Neural progenitor cell (in vitro differentiated cells): Measurements from ENCODE around the gene CARTPT. TPM values are rescaled to one million over a fixed set of nuclear protein-coding genes. Genes with fewer than 3 reads are reported as not detected.

Source experiments
- DNase-seq: peaks from one replicate; pipeline ENCODE4 v3.0.0-alpha.2; 2016; ENCODE audit warnings: low spot score
- H2AFZ ChIP-seq: fragments of 200-600 bp; sonication (generic); replicated peaks from 2 replicates; pipeline ENCODE4 v1.6.1; 2016; ENCODE audit warnings: antibody characterized with exemption
- H3F3A ChIP-seq: fragments of 200-600 bp; sonication (generic); 2 replicates; pipeline ENCODE4 v1.6.1; 2016; ENCODE audit warnings: antibody characterized with exemption, low read depth
- H3K27ac ChIP-seq: fragments of 200-600 bp; sonication (generic); 2 replicates; pipeline ENCODE4 v1.5.1; 2016; ENCODE audit warnings: mild to moderate bottlenecking
- H3K27me3 ChIP-seq: fragments of 200-600 bp; sonication (generic); 2 replicates; pipeline ENCODE4 v1.6.1; 2016; ENCODE audit warnings: mild to moderate bottlenecking, moderate library complexity
- H3K36me3 ChIP-seq: fragments of 200-600 bp; sonication (generic); 2 replicates; pipeline ENCODE4 v1.5.1; 2016
- H3K4me1 ChIP-seq: fragments of 200-600 bp; sonication (generic); 2 replicates; pipeline ENCODE4 v1.6.1; 2016; ENCODE audit warnings: mixed run types
- H3K4me2 ChIP-seq: fragments of 200-600 bp; sonication (generic); 2 replicates; pipeline ENCODE4 v1.6.1; 2016
- H3K4me3 ChIP-seq: fragments of 200-600 bp; sonication (generic); 2 replicates; pipeline ENCODE4 v1.5.1; 2016
- H3K79me2 ChIP-seq: fragments of 200-600 bp; sonication (generic); 2 replicates; pipeline ENCODE4 v1.6.1; 2016; ENCODE audit warnings: low read depth
- H3K9ac ChIP-seq: fragments of 200-600 bp; sonication (generic); 2 replicates; pipeline ENCODE4 v1.6.1; 2016
- H3K9me3 ChIP-seq: fragments of 200-600 bp; sonication (generic); 2 replicates; pipeline ENCODE4 v1.5.1; 2016; ENCODE audit warnings: low read depth
- H4K20me1 ChIP-seq: fragments of 200-600 bp; sonication (generic); 2 replicates; pipeline ENCODE4 v1.6.1; 2016; ENCODE audit warnings: low read depth
- H3K27ac Mint-ChIP-seq: 3 replicates; pipeline ENCODE4 v1.8.0; 2021; ENCODE audit warnings: mixed read lengths
- H3K27me3 Mint-ChIP-seq: 2 replicates; pipeline ENCODE4 v1.8.0; 2022; ENCODE audit warnings: low read depth, mild to moderate bottlenecking, inconsistent platforms, moderate library complexity, mixed read lengths; ENCODE audit not compliant: insufficient read depth
- H3K36me3 Mint-ChIP-seq: 3 replicates; pipeline ENCODE4 v1.8.0; 2021; ENCODE audit warnings: mixed read lengths
- H3K4me1 Mint-ChIP-seq: 3 replicates; pipeline ENCODE4 v1.8.0; 2021; ENCODE audit warnings: mixed read lengths
- H3K4me3 Mint-ChIP-seq: 3 replicates; pipeline ENCODE4 v1.8.0; 2021; ENCODE audit warnings: mild to moderate bottlenecking, moderate library complexity, mixed read lengths
- H3K9me3 Mint-ChIP-seq: 3 replicates; pipeline ENCODE4 v1.8.0; 2020; ENCODE audit warnings: mixed read lengths
- CTCF ChIP-seq: fragments of 200-600 bp; sonication (generic); IDR thresholded peaks from 2 replicates; pipeline ENCODE4 v1.5.1; 2017; ENCODE audit warnings: antibody characterized with exemption, mild to moderate bottlenecking
- EZH2 ChIP-seq: fragments of 200-600 bp; sonication (generic); IDR thresholded peaks from 2 replicates; pipeline ENCODE4 v1.6.1; 2017; ENCODE audit warnings: antibody characterized with exemption, mild to moderate bottlenecking, moderate library complexity
- EZH2phosphoT487 ChIP-seq: fragments of 200-600 bp; sonication (generic); IDR thresholded peaks from 2 replicates; pipeline ENCODE4 v1.6.1; 2017; ENCODE audit warnings: antibody characterized with exemption
- total RNA-seq: library from RNA; depleted of rRNA; stranded (reverse); fragments of >200 nt; gene quantifications from 2 replicates; pipeline ENCODE4 v1.2.3, GENCODE V29; 2015; ENCODE audit warnings: low replicate concordance

Gene CARTPT
- total RNA-seq, 1 donor from 2014 or later = not detected

- Mint-ChIP-seq H3K4me1 (peaks cover 17% of the 10 kb centered on the region), H3K9me3 (no peaks in the 10 kb centered on the region), H3K36me3 (no peaks in the 10 kb centered on the region), H3K27me3 (peaks cover 2% of the 10 kb centered on the region), H3K4me3 (peak overlapping the region; percentile 29), H3K27ac (peak overlapping the region; percentile 65)
- Histone ChIP-seq H4K20me1 (no peaks in the 10 kb centered on the region), H3K27me3 (no peaks in the 10 kb centered on the region), H3K9ac (no peak overlapping the region), H2AFZ (peak overlapping the region; percentile 89), H3K36me3 (no peaks in the 10 kb centered on the region), H3K4me3 (no peak overlapping the region), H3F3A (no peaks in the 10 kb centered on the region), H3K4me2 (peak overlapping the region; percentile 56), H3K79me2 (no peaks in the 10 kb centered on the region), H3K27ac (no peak overlapping the region), H3K4me1 (peaks cover 11% of the 10 kb centered on the region), H3K9me3 (no peaks in the 10 kb centered on the region)
- TF ChIP-seq CTCF = no peak
- no peak for TF ChIP-seq EZH2phosphoT487
- no peak for TF ChIP-seq EZH2
- peak; percentile 32 for DNase-seq
Measured at GRCh38 chr5:71693828-71694427, 25.1 kb upstream of the CARTPT start.

GRCh38 chr5:71695071-71695470, 24.0 kb upstream of the CARTPT start:
- H3K4me2 ChIP-seq = no peak overlapping the region
- no peak overlapping the region for H3K4me3 Mint-ChIP-seq

GRCh38 chr5:71695595-71695994, 23.5 kb upstream of the CARTPT start:
- H3K9me3 Mint-ChIP-seq = no peaks in the 10 kb centered on the region
- no peaks in the 10 kb centered on the region for H3K36me3 Mint-ChIP-seq
- Histone ChIP-seq H3K4me2 (no peak overlapping the region), H3K4me3 (no peak overlapping the region), H3K4me1 (peaks cover 11% of the 10 kb centered on the region), H3K79me2 (no peaks in the 10 kb centered on the region), H3K9ac (no peak overlapping the region), H3K36me3 (no peaks in the 10 kb centered on the region), H3F3A (no peaks in the 10 kb centered on the region), H3K27ac (no peak overlapping the region), H4K20me1 (no peaks in the 10 kb centered on the region), H2AFZ (no peak overlapping the region), H3K27me3 (no peaks in the 10 kb centered on the region), H3K9me3 (no peaks in the 10 kb centered on the region)
- no peak for DNase-seq
- H3K27ac Mint-ChIP-seq = no peak overlapping the region
- H3K4me3 Mint-ChIP-seq = no peak overlapping the region
- H3K27me3 Mint-ChIP-seq = peaks cover 2% of the 10 kb centered on the region
- no peak for TF ChIP-seq EZH2
- H3K4me1 Mint-ChIP-seq = peaks cover 23% of the 10 kb centered on the region

More at GRCh38 chr5:71695071-71695470, 24.0 kb upstream of the CARTPT start:
- Histone ChIP-seq H3K27ac (no peak overlapping the region), H3K36me3 (no peaks in the 10 kb centered on the region), H3K4me1 (peaks cover 11% of the 10 kb centered on the region), H3K9me3 (no peaks in the 10 kb centered on the region), H3F3A (no peaks in the 10 kb centered on the region), H3K9ac (no peak overlapping the region), H3K4me3 (no peak overlapping the region), H3K27me3 (no peaks in the 10 kb centered on the region), H4K20me1 (no peaks in the 10 kb centered on the region), H3K79me2 (no peaks in the 10 kb centered on the region), H2AFZ (no peak overlapping the region)
- H3K9me3 Mint-ChIP-seq = no peaks in the 10 kb centered on the region
- no peak for DNase-seq
- no peak for TF ChIP-seq EZH2
- no peak for TF ChIP-seq CTCF
- no peak for TF ChIP-seq EZH2phosphoT487
- H3K36me3 Mint-ChIP-seq = no peaks in the 10 kb centered on the region
- H3K27ac Mint-ChIP-seq = no peak overlapping the region
- H3K4me1 Mint-ChIP-seq = peaks cover 19% of the 10 kb centered on the region
- peaks cover 2% of the 10 kb centered on the region for H3K27me3 Mint-ChIP-seq

- H2AFZ ChIP-seq = no peak overlapping the region
Measured at GRCh38 chr5:71697967-71698366, 21.1 kb upstream of the CARTPT start.

More at GRCh38 chr5:71697967-71698366, 21.1 kb upstream of the CARTPT start:
- peaks cover 25% of the 10 kb centered on the region for H3K4me1 Mint-ChIP-seq
- Histone ChIP-seq H3F3A (no peaks in the 10 kb centered on the region), H3K79me2 (no peaks in the 10 kb centered on the region), H3K36me3 (no peaks in the 10 kb centered on the region), H3K9ac (no peak overlapping the region), H3K27ac (no peak overlapping the region), H3K4me1 (peaks cover 11% of the 10 kb centered on the region), H3K4me3 (no peak overlapping the region), H3K9me3 (no peaks in the 10 kb centered on the region), H3K27me3 (no peaks in the 10 kb centered on the region), H3K4me2 (no peak overlapping the region), H4K20me1 (no peaks in the 10 kb centered on the region)
- no peaks in the 10 kb centered on the region for H3K27me3 Mint-ChIP-seq
- peak; percentile 59 for DNase-seq
- TF ChIP-seq EZH2phosphoT487 = no peak
- TF ChIP-seq CTCF = peak; percentile 86
- H3K4me3 Mint-ChIP-seq = no peak overlapping the region
- no peaks in the 10 kb centered on the region for H3K36me3 Mint-ChIP-seq
- no peak overlapping the region for H3K27ac Mint-ChIP-seq
- no peaks in the 10 kb centered on the region for H3K9me3 Mint-ChIP-seq
